GM18505 (cell line): ENCODE measurements around the gene SNORC.
"Not testable (repeated sequence)": the region's sequence is repeated elsewhere in the genome, so short reads cannot be mapped to it uniquely, and the experiment has no call there.

Source experiments
- ATAC-seq: cut with Tn5 transposase; IDR thresholded peaks from one replicate; pipeline ENCODE4 v1.9.1; 2021; ENCODE audit not compliant: unreplicated experiment
- POLR2A ChIP-seq: IDR thresholded peaks from 4 replicates; pipeline ENCODE4 v1.6.1; 2011; ENCODE audit warnings: borderline replicate concordance; ENCODE audit not compliant: insufficient read depth, insufficient read length; ENCODE audit errors: extremely low read depth

SNORC gene

DNA sequence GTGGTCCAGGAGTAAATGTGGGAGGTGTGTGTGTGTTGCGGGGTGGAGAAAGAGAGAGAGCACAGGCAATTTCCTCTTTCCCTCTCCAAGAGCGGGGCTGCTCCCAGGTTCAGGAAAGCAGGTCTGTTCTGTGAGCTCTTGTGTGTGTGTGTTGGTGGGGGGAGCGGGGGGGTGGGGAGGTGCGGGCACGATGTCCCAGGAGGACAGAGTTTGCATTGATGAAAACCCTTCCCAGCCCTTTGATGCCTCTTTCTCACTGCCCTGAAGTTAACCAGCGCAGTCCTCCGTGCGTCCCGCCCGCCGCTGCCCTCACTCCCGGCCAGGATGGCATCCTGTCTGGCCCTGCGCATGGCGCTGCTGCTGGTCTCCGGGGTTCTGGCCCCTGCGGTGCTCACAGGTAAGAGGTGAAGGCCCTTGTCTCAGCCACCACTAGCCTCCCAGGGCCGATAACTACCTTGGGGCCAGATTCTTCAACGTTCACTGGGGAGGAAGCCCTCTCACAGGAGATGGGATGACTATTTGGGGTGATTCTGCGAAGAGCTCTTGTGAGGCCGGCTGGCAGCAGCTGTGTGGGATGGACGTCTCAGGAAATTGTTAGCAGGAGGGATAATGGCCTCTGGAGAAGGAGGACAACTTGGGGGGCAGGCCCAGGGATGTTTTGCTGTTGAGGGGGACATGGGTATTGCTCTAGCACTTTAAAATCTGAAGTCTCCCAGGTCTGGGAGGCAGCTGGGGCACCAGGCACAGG lies at the start of gene SNORC:
Gene SNORC, plus strand, starts transcription at position 247 of the 748 bp plus-strand sequence. Its CDS starts 78 bp downstream, at position 325.
- no peak for TF ChIP-seq POLR2A
- no peak for ATAC-seq

DNA sequence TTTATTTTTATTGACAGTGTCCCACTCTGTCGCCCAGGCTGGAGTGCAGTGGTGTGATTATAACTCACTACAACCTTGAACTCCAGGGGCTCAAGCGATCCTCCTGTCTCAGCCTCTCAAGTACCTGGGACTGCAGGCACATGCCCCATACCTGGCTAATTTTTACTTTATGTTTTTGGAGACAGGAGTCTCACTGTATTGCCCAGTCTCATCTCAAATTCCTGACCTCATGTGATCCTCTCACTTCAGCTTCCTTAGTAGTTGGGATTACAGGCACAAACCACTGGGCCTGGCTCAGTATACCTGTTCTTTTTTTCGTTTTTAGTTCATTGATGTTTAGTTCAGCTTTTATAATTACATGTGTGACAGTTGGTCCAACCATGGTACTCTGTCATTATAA lies 40.1 kb upstream of the SNORC start:
- no peak for ATAC-seq

DNA sequence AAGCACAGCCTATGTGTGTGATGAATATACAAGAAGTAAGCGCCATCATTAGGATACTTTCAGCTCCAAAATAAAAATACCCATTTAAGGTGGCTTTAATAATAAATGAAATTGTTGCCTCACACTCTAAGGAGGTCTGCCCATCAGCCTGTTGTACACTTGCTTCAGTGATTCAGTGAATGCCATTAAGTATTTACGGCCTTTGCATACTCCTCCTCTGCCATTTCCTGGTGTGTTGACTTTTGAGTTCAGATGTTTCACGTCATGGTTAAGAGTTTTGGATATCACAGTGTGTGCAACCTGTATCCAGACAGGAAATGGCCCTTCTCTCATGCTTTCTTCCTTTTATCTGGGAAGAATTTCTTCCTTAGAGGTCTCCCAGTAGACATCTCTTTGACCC lies 38.6 kb upstream of the SNORC start:
- no peak for TF ChIP-seq POLR2A
- no peak for ATAC-seq

More for the DNA sequence above, 40.1 kb upstream of the SNORC start:
- no peak for TF ChIP-seq POLR2A

DNA sequence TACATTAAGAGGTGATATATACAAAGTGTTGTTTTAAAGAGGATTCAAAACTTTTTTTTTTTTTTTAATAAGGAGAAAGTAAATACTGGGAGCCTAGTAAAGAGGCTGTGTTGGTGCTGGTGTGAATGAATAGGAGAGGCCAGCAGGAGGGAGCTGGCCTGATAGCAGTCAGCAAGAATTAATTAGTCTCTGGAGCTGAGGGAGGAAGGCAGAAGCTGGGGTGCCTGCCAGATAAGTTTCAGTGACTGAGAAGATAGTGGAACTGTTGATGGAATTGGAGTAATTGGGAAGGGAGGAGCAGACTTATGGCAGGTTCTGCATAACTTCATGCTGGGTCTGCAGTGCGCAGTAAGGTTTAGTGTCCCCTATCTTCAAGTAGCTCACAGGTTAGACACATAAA lies 36.2 kb upstream of the SNORC start:
- TF ChIP-seq POLR2A, result no peak
- no peak for ATAC-seq

DNA sequence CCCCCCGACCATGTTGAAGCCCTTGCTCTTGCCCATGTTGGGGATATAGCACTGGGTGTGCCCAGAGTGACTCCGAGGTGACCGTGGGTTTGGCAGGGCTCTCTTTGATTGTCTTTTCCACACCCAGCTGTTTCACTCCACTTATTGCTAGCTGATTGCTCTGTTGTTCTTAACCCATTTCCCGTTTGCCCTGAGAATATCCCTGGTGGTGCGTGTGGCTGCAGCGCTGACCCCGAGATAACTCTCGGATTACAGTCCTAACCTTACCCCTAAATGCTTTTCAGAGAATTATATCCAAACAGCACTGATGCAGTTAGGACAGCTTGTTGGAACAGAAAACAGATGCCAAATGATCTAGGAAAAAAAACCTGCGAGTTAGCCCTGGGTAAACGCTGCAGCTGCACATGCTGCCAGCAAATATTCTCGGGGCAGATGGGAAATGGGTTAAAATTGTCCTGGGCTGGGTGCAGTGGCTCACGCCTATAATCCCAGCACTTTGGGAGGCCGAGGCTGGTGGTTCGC lies 34.3 kb upstream of the SNORC start:
- no peak for ATAC-seq
- TF ChIP-seq POLR2A, result no peak

DNA sequence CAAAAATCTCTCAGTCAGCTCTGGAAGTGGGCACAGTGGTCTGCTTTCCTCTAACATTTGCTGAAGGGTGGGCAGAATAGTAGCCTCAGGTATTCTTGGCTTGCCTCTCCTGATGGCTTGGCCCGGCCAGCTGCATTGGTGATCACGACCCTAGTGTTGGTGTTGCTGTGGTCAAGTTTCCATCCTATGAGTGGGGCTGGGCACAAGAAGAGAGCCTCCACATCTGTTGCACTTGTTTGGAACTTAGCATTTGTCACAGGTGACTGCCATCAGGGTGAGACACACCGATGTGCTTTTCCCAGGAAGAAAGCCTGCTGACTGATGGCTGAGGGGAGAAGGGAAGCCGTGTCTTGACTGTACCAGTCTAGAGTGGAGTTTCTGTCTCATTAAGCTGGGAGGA lies 33.1 kb upstream of the SNORC start:
- no peak for TF ChIP-seq POLR2A
- no peak for ATAC-seq

DNA sequence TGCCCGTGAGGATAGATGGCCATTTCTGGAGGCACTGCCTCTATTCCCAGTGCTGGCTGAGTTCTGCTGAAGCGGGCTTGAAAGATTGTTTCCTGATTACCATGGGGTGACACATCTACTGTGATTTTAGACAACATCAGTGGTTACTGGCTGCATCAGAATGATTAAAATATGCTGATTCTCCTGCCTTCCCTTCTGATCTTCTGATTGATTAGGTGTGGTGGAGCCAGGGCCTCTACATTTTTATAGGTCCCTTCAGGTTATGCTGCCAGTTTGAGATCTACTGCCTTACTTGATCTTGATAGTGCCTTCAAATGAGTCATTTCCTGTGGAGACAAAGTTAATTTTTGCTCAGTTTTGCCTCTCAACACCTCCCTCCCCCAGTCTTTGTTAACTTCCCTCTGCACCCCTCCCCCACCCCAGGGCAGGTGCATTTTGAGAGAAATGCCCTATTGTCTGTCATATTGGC lies 31.6 kb upstream of the SNORC start:
- no peak for ATAC-seq
- TF ChIP-seq POLR2A, result no peak

DNA sequence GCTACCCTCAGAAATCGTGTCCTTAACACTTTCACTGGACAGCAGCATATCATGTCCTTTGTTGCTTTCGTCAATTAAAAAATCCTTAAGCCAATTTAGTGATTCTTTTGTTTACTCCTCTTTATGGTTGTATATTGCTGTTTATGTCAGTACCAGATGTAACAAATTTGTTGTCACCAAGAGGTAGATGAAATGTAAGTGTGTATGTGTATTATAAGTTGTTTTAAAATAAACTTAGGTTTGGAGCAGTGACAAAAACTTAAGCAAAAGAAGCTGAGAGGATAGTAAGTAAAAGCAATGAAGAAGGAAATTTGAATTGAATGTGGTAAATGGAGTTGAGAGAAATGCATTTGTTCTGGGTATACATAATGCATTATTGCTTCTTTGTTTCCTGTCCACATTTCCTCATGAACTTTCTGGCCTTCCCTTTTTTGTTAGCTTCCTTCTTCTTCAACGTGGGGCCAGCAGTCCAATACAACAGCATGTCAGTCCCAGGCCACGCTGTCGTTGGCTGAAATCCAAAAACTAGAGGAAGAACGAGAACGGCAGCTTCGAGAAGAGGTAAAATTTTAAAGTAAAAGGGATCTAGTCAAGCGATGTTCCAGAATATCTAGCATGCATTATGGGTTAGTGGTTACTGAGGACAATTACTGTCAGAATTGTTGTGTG lies 30.5 kb upstream of the SNORC start:
- no peak for TF ChIP-seq POLR2A

DNA sequence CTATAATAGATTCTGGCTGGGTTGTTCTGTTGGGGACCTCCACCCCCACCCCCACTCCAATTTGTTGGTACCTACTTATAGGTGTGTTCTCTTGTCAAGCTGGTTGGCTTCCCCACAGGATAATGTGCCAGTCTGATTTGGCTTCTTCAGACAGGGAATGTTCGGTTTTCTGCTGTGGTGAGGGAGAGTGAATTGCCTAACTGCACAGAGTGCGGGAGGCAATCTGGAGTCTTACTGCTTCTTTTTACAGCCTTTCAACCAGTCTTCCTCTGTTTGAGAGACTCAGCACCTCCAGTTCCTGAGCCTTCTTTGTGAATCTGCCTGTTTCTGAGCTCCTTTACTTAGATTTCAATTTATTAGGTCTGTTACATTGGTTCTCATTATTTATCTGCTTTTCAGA lies 27.4 kb upstream of the SNORC start:
- no peak for ATAC-seq
- TF ChIP-seq POLR2A, result no peak

More for the DNA sequence above, 30.5 kb upstream of the SNORC start:
- ATAC-seq, result no peak

DNA sequence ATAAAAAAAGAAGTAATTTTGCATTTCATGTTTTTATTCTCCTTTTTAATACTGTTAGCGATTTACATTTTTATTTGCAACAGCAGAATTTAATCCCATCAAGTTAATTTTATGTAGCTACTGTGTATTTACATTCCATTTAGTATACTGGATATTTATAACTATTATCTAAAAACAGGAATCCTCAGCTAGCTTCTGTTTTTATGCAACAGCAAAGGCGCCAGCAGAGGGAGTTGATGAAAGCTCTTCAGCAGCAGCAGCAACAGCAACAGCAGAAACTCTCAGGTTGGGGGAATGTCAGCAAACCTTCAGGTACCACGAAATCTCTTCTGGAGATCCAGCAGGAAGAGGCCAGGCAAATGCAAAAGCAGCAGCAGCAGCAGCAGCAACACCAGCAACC lies 26.2 kb upstream of the SNORC start:
- no peak for ATAC-seq
- no peak for TF ChIP-seq POLR2A

DNA sequence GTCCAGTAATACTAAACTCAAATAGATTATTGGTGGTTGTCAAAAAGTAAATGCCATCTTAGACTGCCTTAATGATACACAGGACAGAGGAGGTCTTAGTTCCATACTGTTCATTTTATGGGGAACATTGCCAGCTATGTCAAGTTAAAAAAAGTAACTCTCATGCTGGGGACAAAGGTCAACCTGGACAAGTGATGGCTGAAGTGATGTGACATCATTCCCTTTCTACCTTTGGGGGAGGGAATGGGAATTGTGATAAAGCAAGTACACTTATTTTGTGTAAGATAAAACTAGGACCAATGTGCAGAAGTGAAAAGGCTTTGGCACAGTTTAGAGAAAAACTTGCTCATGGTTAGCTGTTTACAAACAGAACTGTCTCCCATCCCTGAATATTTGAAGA lies 24.0 kb upstream of the SNORC start:
- ATAC-seq, result no peak
- no peak for TF ChIP-seq POLR2A

DNA sequence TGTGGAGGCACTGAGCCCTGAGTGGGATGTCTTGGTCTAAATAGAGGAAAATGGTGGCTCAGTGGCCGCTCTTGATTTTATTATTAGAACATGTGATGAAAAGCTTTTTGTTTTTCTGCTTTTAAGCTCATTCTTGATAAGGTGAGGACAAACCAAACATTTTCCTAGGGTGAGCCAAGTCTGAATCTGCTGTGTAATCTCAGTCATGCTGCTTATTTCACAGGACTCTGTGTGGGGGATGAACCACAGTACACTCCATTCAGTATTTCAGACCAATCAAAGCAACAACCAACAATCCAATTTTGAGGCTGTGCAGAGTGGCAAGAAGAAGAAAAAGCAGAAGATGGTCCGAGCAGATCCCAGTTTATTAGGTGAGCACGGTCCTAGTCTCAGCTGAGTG lies 20.0 kb upstream of the SNORC start:
- no peak for ATAC-seq
- TF ChIP-seq POLR2A, result no peak

DNA sequence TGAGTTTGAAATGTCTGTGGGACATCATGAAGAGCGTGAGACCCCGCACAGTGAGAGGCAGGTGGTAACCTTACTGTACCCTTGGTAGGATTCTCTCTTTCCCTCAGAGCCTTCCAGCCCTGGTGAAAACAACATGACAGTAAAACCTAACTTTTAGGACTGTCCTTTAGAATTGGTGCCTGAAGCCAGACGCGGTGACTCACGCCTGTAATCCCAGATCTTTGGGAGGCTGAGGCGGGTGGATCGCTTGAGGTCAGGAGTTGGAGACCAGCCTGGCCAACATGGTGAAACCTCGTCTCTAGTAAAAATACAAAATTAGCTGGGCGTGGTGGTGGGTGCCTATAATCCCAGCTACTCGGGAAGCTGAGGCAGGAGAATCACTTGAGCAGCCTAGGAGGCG lies 18.0 kb upstream of the SNORC start:
- ATAC-seq, result not testable (repeated sequence)

DNA sequence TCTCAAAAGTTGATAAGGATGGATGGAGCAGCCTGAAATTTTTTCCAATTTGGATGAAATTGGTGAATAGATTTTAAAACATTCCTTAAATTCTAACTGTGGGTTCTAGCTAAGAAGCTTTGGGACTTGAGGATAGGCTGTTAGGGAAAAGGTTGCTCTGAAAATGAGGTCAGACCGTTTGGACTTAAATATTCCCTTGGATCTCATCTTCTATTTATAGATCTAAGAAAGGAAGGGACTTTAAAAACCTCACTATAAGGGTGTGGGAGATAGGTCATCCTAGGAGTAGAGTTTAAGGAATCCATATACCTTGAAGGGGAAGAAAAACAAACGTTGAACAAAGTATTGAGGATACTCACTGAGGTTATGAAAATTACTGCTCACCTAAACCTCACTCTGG lies 17.4 kb upstream of the SNORC start:
- TF ChIP-seq POLR2A, result no peak
- no peak for ATAC-seq
